Osteoblast (primary cell): Measurements from ENCODE around the gene TGM2. TPM values are rescaled to one million over a fixed set of nuclear protein-coding genes. Genes with fewer than 3 reads are reported as not detected.
A peak's percentile ranks its signal among the peaks of the same experiment; 100 is the strongest.

ENCODE experiments used
- DNase-seq: peaks from one replicate; pipeline ENCODE4 v3.0.0; 2011; ENCODE audit warnings: low spot score, mixed read lengths; ENCODE audit not compliant: insufficient read length; ENCODE audit errors: missing footprints
- H2AFZ ChIP-seq: 2 replicates; pipeline ENCODE4 v1.6.0; 2011; ENCODE audit warnings: mild to moderate bottlenecking, low read length
- H3K27ac ChIP-seq: 2 replicates; pipeline ENCODE4 v1.5.1; 2011; ENCODE audit warnings: mild to moderate bottlenecking, low read depth, low read length, moderate library complexity
- H3K27me3 ChIP-seq: 2 replicates; pipeline ENCODE4 v1.6.0; 2012; ENCODE audit warnings: mild to moderate bottlenecking, control low read depth, inconsistent platforms, low read length, moderate library complexity; ENCODE audit not compliant: insufficient read depth
- H3K36me3 ChIP-seq: 2 replicates; pipeline ENCODE4 v1.5.1; 2011; ENCODE audit warnings: mild to moderate bottlenecking, low read length, control low read depth, moderate library complexity; ENCODE audit not compliant: insufficient read depth
- H3K4me1 ChIP-seq: 2 replicates; pipeline ENCODE4 v1.5.1; 2011; ENCODE audit warnings: mild to moderate bottlenecking, low read length, control low read depth, moderate library complexity; ENCODE audit not compliant: insufficient read depth
- H3K4me2 ChIP-seq: 2 replicates; pipeline ENCODE4 v1.6.0; 2011; ENCODE audit warnings: mild to moderate bottlenecking, low read length; ENCODE audit not compliant: insufficient read depth
- H3K4me3 ChIP-seq: fragments of 200-600 bp; sonication (generic); 3 replicates; pipeline ENCODE4 v1.5.1; 2012; ENCODE audit warnings: mild to moderate bottlenecking, low read length, inconsistent platforms; ENCODE audit not compliant: insufficient read depth
- H3K79me2 ChIP-seq: 2 replicates; pipeline ENCODE4 v1.6.0; 2012; ENCODE audit warnings: mild to moderate bottlenecking, low read length, control low read depth, inconsistent platforms; ENCODE audit not compliant: insufficient read depth
- H3K9me3 ChIP-seq: 2 replicates; pipeline ENCODE4 v1.5.1; 2011; ENCODE audit warnings: low read depth, low read length, control low read depth
- H4K20me1 ChIP-seq: 2 replicates; pipeline ENCODE4 v1.6.0; 2012; ENCODE audit warnings: mild to moderate bottlenecking, low read length, control low read depth; ENCODE audit not compliant: insufficient read depth
- CTCF ChIP-seq: IDR thresholded peaks from 2 replicates; pipeline ENCODE4 v1.5.1; 2011; ENCODE audit warnings: mild to moderate bottlenecking, low read depth, low read length, moderate library complexity; ENCODE audit errors: extremely low read depth
- total RNA-seq: library from RNA; depleted of rRNA; stranded (reverse); fragments of >200 nt; gene quantifications from 2 replicates; pipeline ENCODE4 v1.2.3, GENCODE V29; 2012

The TGM2 gene
- total RNA-seq, 1 donor: 78.2 TPM

- no peak for TF ChIP-seq CTCF
- Histone ChIP-seq H3K4me1 (peaks cover 53% of the 10 kb centered on the region), H3K27ac (peak overlapping the region; percentile 79), H3K9me3 (no peaks in the 10 kb centered on the region), H3K27me3 (no peaks in the 10 kb centered on the region), H2AFZ (no peak overlapping the region), H3K4me3 (no peak overlapping the region), H3K36me3 (no peaks in the 10 kb centered on the region), H3K4me2 (no peak overlapping the region), H3K79me2 (no peaks in the 10 kb centered on the region), H4K20me1 (no peaks in the 10 kb centered on the region)
- peak; percentile 95 for DNase-seq
These were observed 31.5 kb upstream of the TGM2 start for GRCh38 chr20:38196592-38196991.

GRCh38 chr20:38196076-38196475 is 31.0 kb upstream of the TGM2 start:
- no peaks in the 10 kb centered on the region for H3K27me3 ChIP-seq

GRCh38 chr20:38195521-38195920 is 30.5 kb upstream of the TGM2 start:
- no peaks in the 10 kb centered on the region for H3K79me2 ChIP-seq
- H4K20me1 ChIP-seq: no peaks in the 10 kb centered on the region
- H3K36me3 ChIP-seq: no peaks in the 10 kb centered on the region
- no peak overlapping the region for H3K27ac ChIP-seq
- no peak overlapping the region for H3K4me3 ChIP-seq
- peaks cover 52% of the 10 kb centered on the region for H3K4me1 ChIP-seq
- no peak overlapping the region for H3K4me2 ChIP-seq
- no peaks in the 10 kb centered on the region for H3K9me3 ChIP-seq
- TF ChIP-seq CTCF: no peak
- no peak for DNase-seq
- H3K27me3 ChIP-seq: no peaks in the 10 kb centered on the region
- no peak overlapping the region for H2AFZ ChIP-seq

More at GRCh38 chr20:38196076-38196475, 31.0 kb upstream of the TGM2 start:
- Histone ChIP-seq H3K9me3 (no peaks in the 10 kb centered on the region), H3K79me2 (no peaks in the 10 kb centered on the region), H3K4me3 (no peak overlapping the region), H4K20me1 (no peaks in the 10 kb centered on the region), H3K4me2 (no peak overlapping the region), H2AFZ (no peak overlapping the region), H3K4me1 (peaks cover 53% of the 10 kb centered on the region), H3K36me3 (no peaks in the 10 kb centered on the region), H3K27ac (peak overlapping the region; percentile 79)
- TF ChIP-seq CTCF: no peak
- DNase-seq: peak; percentile 17

- Histone ChIP-seq H3K27me3 (no peaks in the 10 kb centered on the region), H3K9me3 (no peaks in the 10 kb centered on the region), H2AFZ (no peak overlapping the region), H3K4me1 (peaks cover 52% of the 10 kb centered on the region), H3K27ac (no peak overlapping the region), H3K4me2 (no peak overlapping the region), H3K4me3 (no peak overlapping the region), H4K20me1 (no peaks in the 10 kb centered on the region), H3K79me2 (no peaks in the 10 kb centered on the region), H3K36me3 (no peaks in the 10 kb centered on the region)
- peak; percentile 9 for DNase-seq
- TF ChIP-seq CTCF: no peak
These were observed 30.0 kb upstream of the TGM2 start for GRCh38 chr20:38194971-38195504.
